H1 (cell line): ENCODE data around the gene HELT. TPM values are rescaled to one million over a fixed set of nuclear protein-coding genes. Genes with fewer than 3 reads are reported as not detected.

Experiments
- CTCF ChIA-PET: fragments of 300-600 bp; sonication (Branson Sonifier 250); formaldehyde crosslinking; loops from one replicate; lab custom pipeline; 2021; ENCODE audit not compliant: partially characterized antibody; lab: Charles Lee
- POLR2A ChIA-PET: fragments of 300-600 bp; sonication (Branson Sonifier 250); formaldehyde crosslinking; loops from one replicate; lab custom pipeline; 2021; ENCODE audit warnings: inconsistent platforms; ENCODE audit not compliant: partially characterized antibody; lab: Charles Lee
- DNase-seq, 2 experiments: peaks; one replicate each; pipeline versions ENCODE4 v3.0.0 to v3.0.0-alpha.2; 2010 to 2022; ENCODE audit warnings: low spot score in 2 of 2, low read depth in 1 of 2, mixed read lengths in 1 of 2
- FAIRE-seq: peaks from 2 replicates; lab custom pipeline; 2011; peaks lifted over from hg19 to GRCh38; lab: Jason Lieb, UNC
- H2AFZ ChIP-seq: 2 replicates; pipeline ENCODE4 v1.8.1; 2012; ENCODE audit warnings: low read length, inconsistent platforms
- H2AK5ac ChIP-seq: 2 replicates; pipeline ENCODE4 v1.6.1; 2013; ENCODE audit warnings: low read depth, low read length
- H2BK120ac ChIP-seq: replicated peaks from 2 replicates; pipeline ENCODE3; 2013; ENCODE audit warnings: low read depth, low read length, inconsistent platforms
- H2BK12ac ChIP-seq: 2 replicates; pipeline ENCODE4 v1.6.1; 2013; ENCODE audit warnings: low read depth, low read length
- H2BK15ac ChIP-seq: 2 replicates; pipeline ENCODE4 v1.6.1; 2013; ENCODE audit warnings: low read length
- H2BK20ac ChIP-seq: 2 replicates; pipeline ENCODE4 v1.6.1; 2013; ENCODE audit warnings: low read length
- H2BK5ac ChIP-seq: 2 replicates; pipeline ENCODE4 v1.6.1; 2013; ENCODE audit warnings: low read depth, low read length
- H3K14ac ChIP-seq: 2 replicates; pipeline ENCODE4 v1.6.1; 2013; ENCODE audit warnings: inconsistent platforms; ENCODE audit not compliant: insufficient read length
- H3K18ac ChIP-seq: 2 replicates; pipeline ENCODE4 v1.6.1; 2013; ENCODE audit warnings: low read length; ENCODE audit errors: extremely low read depth
- H3K23ac ChIP-seq: 2 replicates; pipeline ENCODE4 v1.6.1; 2013; ENCODE audit warnings: inconsistent platforms; ENCODE audit not compliant: insufficient read length
- H3K23me2 ChIP-seq: 2 replicates; pipeline ENCODE4 v1.6.1; 2013; ENCODE audit warnings: low read depth, low read length
- H3K27ac ChIP-seq: 2 replicates; pipeline ENCODE4 v1.6.1; 2011; ENCODE audit warnings: low read depth, low read length, inconsistent platforms
- H3K27me3 ChIP-seq, 4 experiments: replicated peaks in 1 of 4; 1 replicate in 1 of 4; 2 replicates in 3 of 4; pipeline versions ENCODE4 v1.6.1 to v1.8.1; 2011 to 2013; ENCODE audit warnings: low read length in 3 of 4, mild to moderate bottlenecking in 3 of 4, inconsistent platforms in 2 of 4, mixed read lengths in 2 of 4, moderate library complexity in 1 of 4; ENCODE audit not compliant: control insufficient read depth in 3 of 4, insufficient read depth in 3 of 4; ENCODE audit errors: extremely low read depth in 1 of 4
- H3K36me3 ChIP-seq, 4 experiments: 2 replicates each; pipeline versions ENCODE4 v1.6.1 to v1.8.1; 2011 to 2013; ENCODE audit warnings: mild to moderate bottlenecking in 4 of 4, low read length in 3 of 4, moderate library complexity in 2 of 4, control low read depth in 1 of 4, inconsistent platforms in 1 of 4; ENCODE audit not compliant: insufficient read depth in 4 of 4, control insufficient read depth in 2 of 4
- H3K4ac ChIP-seq: replicated peaks from 2 replicates; pipeline ENCODE3; 2013; ENCODE audit warnings: low read length, low read depth, mixed read lengths, inconsistent platforms; ENCODE audit not compliant: insufficient read length
- H3K4me1 ChIP-seq, 4 experiments: replicated peaks in 1 of 4; 1 replicate in 1 of 4; 2 replicates in 3 of 4; pipeline versions ENCODE4 v1.6.1 to v1.8.1; 2011 to 2013; ENCODE audit warnings: low read length in 3 of 4, inconsistent platforms in 2 of 4, mixed read lengths in 1 of 4; ENCODE audit not compliant: insufficient read depth in 4 of 4, control insufficient read depth in 3 of 4
- H3K4me2 ChIP-seq, 2 experiments: 2 replicates each; pipeline versions ENCODE4 v1.6.1 to v1.8.1; 2011 to 2013; ENCODE audit warnings: low read depth in 2 of 2, low read length in 2 of 2, control low read depth in 1 of 2, inconsistent platforms in 1 of 2, mild to moderate bottlenecking in 1 of 2; ENCODE audit not compliant: insufficient read depth in 1 of 2
- H3K4me3 ChIP-seq, 4 experiments: fragments of 200-600, 300-600 bp in 1 of 4; sonication (generic), shearing (Covaris generic), sonication (Bioruptor Twin) in 1 of 4; 2 replicates each; pipeline versions ENCODE4 v1.5.1 to v1.8.1; 2011 to 2016; ENCODE audit warnings: low read length in 4 of 4, low read depth in 3 of 4, control low read depth in 2 of 4, inconsistent platforms in 2 of 4, mild to moderate bottlenecking in 2 of 4, mixed read lengths in 1 of 4, moderate library complexity in 1 of 4; ENCODE audit not compliant: insufficient read depth in 2 of 4; ENCODE audit errors: extremely low read depth in 1 of 4
- H3K56ac ChIP-seq: replicated peaks from 2 replicates; pipeline ENCODE3; 2013; ENCODE audit warnings: low read depth, mild to moderate bottlenecking, mixed read lengths, low read length, inconsistent platforms; ENCODE audit not compliant: insufficient read length
- H3K79me1 ChIP-seq: 2 replicates; pipeline ENCODE4 v1.6.1; 2013; ENCODE audit warnings: low read depth, low read length, control low read depth
- H3K79me2 ChIP-seq, 2 experiments: 2 replicates each; pipeline versions ENCODE4 v1.6.1 to v1.8.1; 2012 to 2013; ENCODE audit warnings: low read length in 2 of 2, mild to moderate bottlenecking in 2 of 2, inconsistent platforms in 1 of 2; ENCODE audit not compliant: insufficient read depth in 2 of 2, control insufficient read depth in 1 of 2
- H3K9ac ChIP-seq, 4 experiments: replicated peaks in 1 of 4; 1 replicate in 1 of 4; 2 replicates in 3 of 4; pipeline versions ENCODE4 v1.6.1 to v1.8.1; 2011 to 2013; ENCODE audit warnings: low read depth in 3 of 4, low read length in 3 of 4, control low read depth in 2 of 4, mild to moderate bottlenecking in 2 of 4, moderate library complexity in 2 of 4, inconsistent platforms in 1 of 4; ENCODE audit errors: extremely low read depth in 1 of 4
- H3K9me3 ChIP-seq, 2 experiments: 2 replicates each; pipeline versions ENCODE4 v1.6.1 to v1.8.1; 2012 to 2013; ENCODE audit warnings: mild to moderate bottlenecking in 2 of 2, moderate library complexity in 2 of 2, control low read depth in 1 of 2, inconsistent platforms in 1 of 2, low read depth in 1 of 2, low read length in 1 of 2, mixed read lengths in 1 of 2; ENCODE audit not compliant: insufficient read depth in 2 of 2
- H4K20me1 ChIP-seq, 2 experiments: replicated peaks in 1 of 2; 2 replicates each; pipeline versions ENCODE3 to v1.8.1; 2011 to 2013; ENCODE audit warnings: inconsistent platforms in 2 of 2, low read length in 2 of 2, mild to moderate bottlenecking in 1 of 2; ENCODE audit not compliant: insufficient read depth in 2 of 2, control insufficient read depth in 1 of 2
- H4K5ac ChIP-seq: 2 replicates; pipeline ENCODE4 v1.6.1; 2013; ENCODE audit warnings: low read length, low read depth, mixed read lengths, inconsistent platforms; ENCODE audit not compliant: insufficient read length
- H4K8ac ChIP-seq: 2 replicates; pipeline ENCODE4 v1.8.0; 2013; ENCODE audit warnings: mild to moderate bottlenecking, moderate library complexity, low read length, inconsistent platforms; ENCODE audit not compliant: insufficient read depth; ENCODE audit errors: extremely low read depth
- H4K91ac ChIP-seq: replicated peaks from 2 replicates; pipeline ENCODE3; 2013; ENCODE audit warnings: low read length, mixed read lengths, inconsistent platforms; ENCODE audit not compliant: insufficient read length
- CTCF ChIP-seq, 3 experiments: IDR thresholded peaks; 1 replicate in 2 of 3; 2 replicates in 1 of 3; pipeline versions ENCODE4 v1.5.1 to v1.6.1; 2011; ENCODE audit warnings: low read length in 3 of 3, mild to moderate bottlenecking in 3 of 3, inconsistent platforms in 2 of 3, low read depth in 1 of 3, moderate library complexity in 1 of 3; ENCODE audit not compliant: insufficient read depth in 1 of 3; ENCODE audit errors: control extremely low read depth in 1 of 3
- EP300 ChIP-seq, 2 experiments: IDR thresholded peaks; 1 replicate in 1 of 2; 2 replicates in 1 of 2; pipeline ENCODE4 v1.6.1; 2011 to 2012; ENCODE audit warnings: low read depth in 2 of 2, low read length in 2 of 2, mild to moderate bottlenecking in 2 of 2, borderline replicate concordance in 1 of 2, inconsistent platforms in 1 of 2, moderate library complexity in 1 of 2
- GABPA ChIP-seq: IDR thresholded peaks from 2 replicates; pipeline ENCODE4 v1.6.1; 2011; ENCODE audit warnings: mild to moderate bottlenecking, low read length, moderate library complexity, borderline replicate concordance; ENCODE audit not compliant: insufficient read depth
- KDM5A ChIP-seq: fragments of 200-600 bp; IDR thresholded peaks from 2 replicates; pipeline ENCODE4 v1.7.1; 2012; ENCODE audit warnings: mild to moderate bottlenecking, low read length, inconsistent platforms, mixed read lengths
- SAP30 ChIP-seq: fragments of 300-600 bp; sonication (generic); IDR thresholded peaks from 2 replicates; pipeline ENCODE4 v1.7.1; 2012; ENCODE audit warnings: low read length, moderate library complexity, mild to moderate bottlenecking, inconsistent platforms; ENCODE audit not compliant: insufficient read depth, insufficient replicate concordance
- TAF7 ChIP-seq: optimal IDR thresholded peaks from 2 replicates; pipeline ENCODE3; 2011; ENCODE audit warnings: low read depth, mild to moderate bottlenecking, inconsistent platforms, low read length, moderate library complexity, borderline replicate concordance
- TCF12 ChIP-seq: IDR thresholded peaks from 2 replicates; pipeline ENCODE4 v1.6.1; 2011; ENCODE audit warnings: low read depth, mild to moderate bottlenecking, low read length
- WGBS, 2 experiments: shearing (Covaris generic) in 1 of 2; methylation state at CpG; one replicate each; pipeline versions ENCODE4 v1.1.6 to v1.1.7; 2013 to 2015; ENCODE audit warnings: low lambda C conversion rate in 2 of 2, mixed read lengths in 2 of 2, inconsistent platforms in 1 of 2, low coverage in 1 of 2, missing lambda C conversion rate in 1 of 2; ENCODE audit not compliant: insufficient replicate concordance in 2 of 2, insufficient coverage in 1 of 2, insufficient read length in 1 of 2; ENCODE audit errors: extremely low coverage in 1 of 2, missing lambda C conversion rate in 1 of 2; 5-methylcytosine and 5-hydroxymethylcytosine counted together
- polyA plus RNA-seq, 7 experiments: library from polyadenylated mRNA; depleted of rRNA in 3 of 7; stranded (reverse) in 5 of 7; unstranded in 2 of 7; fragments of >200 nt in 5 of 7; fragments of 200-250 nt in 2 of 7; gene quantifications; 1 replicate in 5 of 7; 2 replicates in 1 of 7; 4 replicates in 1 of 7; pipeline versions ENCODE4 v1.2.1 to v1.2.3, GENCODE V29; 2011 to 2013; ENCODE audit warnings: missing spikeins in 2 of 7, mixed read lengths in 2 of 7
- total RNA-seq: library from RNA; stranded (reverse); fragmentation: NEBNext Ultra II Directional; extraction: Animal tissue kit (Norgen Biotek cat#: 25700); gene quantifications from 2 replicates; pipeline ENCODE4 v1.2.1, GENCODE V29; 2021

The HELT gene
- total and polyA plus RNA-seq, 2 of the 8 experiments (the other 6 are each of a cell fraction or from before 2014, with no cell fraction given): 0.32 to 0.35 TPM

GRCh38 chr4:185005219-185005819, 13.0 kb upstream of the HELT start:
- Histone ChIP-seq H3K23ac (no peak overlapping the region), H3K79me2 (no peaks in the 10 kb centered on the region), H3K18ac (peak overlapping the region; percentile 90), H2BK20ac (peak overlapping the region; percentile 80; the same call in 1 of the 2 replicates), H2BK120ac (no peak overlapping the region), H2AFZ (peak overlapping the region; percentile 45; the same call in 1 of the 2 replicates), H2AK5ac (no peak overlapping the region), H3K4me2 (peak overlapping the region; percentile 65 to 87), H3K4ac (peak overlapping the region; percentile 10), H3K36me3 (no peaks in the 10 kb centered on the region), H3K9me3 (no peaks in the 10 kb centered on the region), H4K5ac (no peak overlapping the region), H3K23me2 (peaks cover 5% of the 10 kb centered on the region; the same call in 1 of the 2 replicates), H3K27me3 (peaks cover 0 to 25% (median 18%) of the 10 kb centered on the region in 4 experiments; a peak in 6 of 7 replicates), H3K4me1 (peaks cover 0 to 9% (median 5%) of the 10 kb centered on the region in 4 experiments; a peak in 3 of 7 replicates), H2BK5ac (peak overlapping the region; percentile 60; the same call in 1 of the 2 replicates), H3K14ac (no peak overlapping the region), H3K4me3 (peak overlapping the region; percentile 13 to 55 (median 33); a peak in 7 of 8 replicates), H3K79me1 (no peaks in the 10 kb centered on the region), H3K56ac (no peak overlapping the region), H3K9ac (no peak overlapping the region), H2BK15ac (no peak overlapping the region), H4K20me1 (no peaks in the 10 kb centered on the region), H3K27ac (no peak overlapping the region), H4K8ac (no peak overlapping the region), H4K91ac (peak overlapping the region; percentile 31), H2BK12ac (peak overlapping the region; percentile 98; the same call in 1 of the 2 replicates)
- CTCF ChIA-PET: interaction anchor here (0.6 to 4.3 kb wide), 24 partner anchors 8 to 253 kb away, joined by 3 to 36 read pairs (median 4); partner anchors contain the start of gene HELT
- 13% methylated on average over 22 of the region's 22 CpGs; no CpG with 5 or more reads in 1 of the 2 experiments for WGBS, 2 experiments
- POLR2A ChIA-PET: interaction anchor here (1.2 to 1.5 kb wide), 2 partner anchors 137 to 391 kb away, joined by 3 to 4 read pairs; partner anchors contain the start of genes ANKRD37 and SLC25A4
- FAIRE-seq: peak; percentile 69
- DNase-seq: peak in 1 of 2 experiments; percentile 93
- TF ChIP-seq GABPA: 0 out of 2 replicates have a peak, but pooled peaks have one; percentile 34
- TF ChIP-seq KDM5A: peak; percentile 57; the same call in 1 of the 2 replicates
- TF ChIP-seq SAP30: no peak
- peak; percentile 85 to 92 (median 88) for TF ChIP-seq CTCF (IDR thresholded peaks at IDR 0.05; ENCODE audit: control extremely low read depth in 1 of 3, insufficient read depth in 1 of 3, low read depth in 1 of 3, low read length in 3 of 3)
- no peak for TF ChIP-seq EP300 (IDR thresholded peaks at IDR 0.05; ENCODE audit: borderline replicate concordance in 1 of 2, low read depth in 2 of 2, low read length in 2 of 2)
- TF ChIP-seq TAF7: peak; percentile 30
- 0 out of 2 replicates have a peak, but pooled peaks have one; percentile 20 for TF ChIP-seq TCF12
